DOHH2 (cell line): ENCODE results near the gene TTC28.

Experiments used
- CTCF ChIP-seq: fragments of 200-600 bp; sonication (generic); IDR thresholded peaks from one replicate; pipeline ENCODE4 v1.5.1; 2014; ENCODE audit warnings: antibody characterized with exemption, mild to moderate bottlenecking, low read depth, low read length; ENCODE audit not compliant: poor library complexity, severe bottlenecking
- EZH2phosphoT487 ChIP-seq: fragments of 200-600 bp; sonication (generic); IDR thresholded peaks from 2 replicates; pipeline ENCODE4 v1.6.1; 2017; ENCODE audit warnings: borderline replicate concordance, mild to moderate bottlenecking, antibody characterized with exemption, low read length, moderate library complexity, mixed read lengths

- no peak for TF ChIP-seq CTCF
- no peak for TF ChIP-seq EZH2phosphoT487
Observed at GRCh38 chr22:28283068-28283654, 396.5 kb downstream of the TTC28 start.
